Cardiac septum (tissue), 1 donor: ENCODE measurements around the gene FERMT2. TPM values are rescaled to one million over a fixed set of nuclear protein-coding genes. Genes with fewer than 3 reads are reported as not detected.

Source experiments
- DNase-seq: peaks from one replicate; pipeline ENCODE4 v3.0.0-alpha.2; 2020; ENCODE audit warnings: low spot score
- intact Hi-C: fragments of 100-400 bp; cut with DNase I; formaldehyde crosslinking; loops from one replicate; pipeline ENCODE4 v1.14.0; 2022
- long read RNA-seq: library from polyadenylated mRNA; unstranded; transcript quantifications from one replicate; pipeline ENCODE4 v2.0.0, GENCODE V29; 2021
- total RNA-seq: library from RNA; stranded (reverse); fragmentation: NEBNext Ultra II Directional; extraction: Animal tissue kit (Norgen Biotek cat#: 25700); gene quantifications from one replicate; pipeline ENCODE4 v1.2.1, GENCODE V29; 2021
- donor health status: DM: no; HTN: no; CAD: no.

Gene FERMT2
- total RNA-seq = 156 TPM
- long read RNA-seq, transcript FERMT2-201 (15 exons, 3,338 nt) = major isoform, 5 of 85 reads
- long read RNA-seq, partial matches to known transcripts = 29 of 85 reads
- long read RNA-seq, other reads (novel, unspliced or antisense) = 50 of 85 reads

- peak; percentile 92 for DNase-seq
- intact Hi-C loops = loop anchor here (2.0 to 5.0 kb wide), 4 partner anchors 32 to 109 kb away; no protein-coding TSS in a partner anchor
These were observed at the start of gene FERMT2 for GRCh38 chr14:52950898-52951680. TSS of gene FERMT2 (minus strand) at chr14:52951050. CDS start at chr14:52950568, 482 bp downstream.

GRCh38 chr14:52998376-52999015, 47.6 kb upstream of the FERMT2 start:
- intact Hi-C loops = no loop called here

GRCh38 chr14:52996493-52996892, 45.6 kb upstream of the FERMT2 start:
- DNase-seq = no peak
- intact Hi-C loops = no loop called here

More at GRCh38 chr14:52998376-52999015, 47.6 kb upstream of the FERMT2 start:
- no peak for DNase-seq

- intact Hi-C loops = no loop called here
- DNase-seq = no peak
These were observed 45.1 kb upstream of the FERMT2 start for GRCh38 chr14:52995998-52996397.

GRCh38 chr14:52992236-52992870, 41.5 kb upstream of the FERMT2 start:
- intact Hi-C loops = no loop called here
- no peak for DNase-seq

GRCh38 chr14:52988139-52988538, 37.3 kb upstream of the FERMT2 start:
- intact Hi-C loops = no loop called here
- DNase-seq = no peak

GRCh38 chr14:52987514-52987913, 36.7 kb upstream of the FERMT2 start:
- intact Hi-C loops = no loop called here
- no peak for DNase-seq

GRCh38 chr14:52987042-52987441, 36.2 kb upstream of the FERMT2 start:
- intact Hi-C loops = no loop called here
- DNase-seq = no peak

- intact Hi-C loops = no loop called here
- no peak for DNase-seq
These were observed 26.9 kb upstream of the FERMT2 start for GRCh38 chr14:52977798-52978197.

- intact Hi-C loops = no loop called here
- DNase-seq = no peak
These were observed 23.6 kb upstream of the FERMT2 start for GRCh38 chr14:52974406-52974805.

- intact Hi-C loops = loop anchor here (5.0 kb wide), 1 partner anchor 86 kb away; no protein-coding TSS in a partner anchor
- no peak for DNase-seq
These were observed 10.3 kb upstream of the FERMT2 start for GRCh38 chr14:52961060-52961639.

GRCh38 chr14:52960627-52961026, 9.8 kb upstream of the FERMT2 start:
- no peak for DNase-seq
- intact Hi-C loops = loop anchor here (5.0 kb wide), 1 partner anchor 87 kb away; no protein-coding TSS in a partner anchor

- intact Hi-C loops = loop anchor here (5.0 kb wide), 3 partner anchors 77 to 112 kb away; no protein-coding TSS in a partner anchor
- DNase-seq = no peak
These were observed 3.7 kb upstream of the FERMT2 start for GRCh38 chr14:52954346-52955214.

GRCh38 chr14:52951681-52952554, 1.1 kb upstream of the FERMT2 start:
- no peak for DNase-seq
- intact Hi-C loops = loop anchor here (2.0 to 5.0 kb wide), 4 partner anchors 33 to 110 kb away; no protein-coding TSS in a partner anchor

- intact Hi-C loops = loop anchor here (2.0 to 5.0 kb wide), 4 partner anchors 32 to 108 kb away; no protein-coding TSS in a partner anchor
- DNase-seq = peak; percentile 79
These were observed 396 bp downstream of the FERMT2 start for GRCh38 chr14:52950410-52950897.

- no peak for DNase-seq
- intact Hi-C loops = loop anchor here (2.0 to 5.0 kb wide), 4 partner anchors 31 to 108 kb away; no protein-coding TSS in a partner anchor
These were observed 990 bp downstream of the FERMT2 start for GRCh38 chr14:52949711-52950409.

- intact Hi-C loops = no loop called here
- no peak for DNase-seq
These were observed 1.6 kb downstream of the FERMT2 start for GRCh38 chr14:52949249-52949648.
